Measurements from ENCODE around the gene GRK4. TPM values are rescaled to one million over a fixed set of nuclear protein-coding genes. Genes with fewer than 3 reads are reported as not detected.

Gene GRK4
- total and polyA plus RNA-seq, 2 of the 4 experiments (the other 2 are of a cell fraction), result 1.6 to 2.2 TPM

GRCh38 chr4:2968381-2968780 is 5.0 kb downstream of the GRK4 start:
- intact Hi-C loops (cut with micrococcal nuclease), result no loop called here
- CTCF ChIA-PET, result no interaction called here

More at GRCh38 chr4:2968381-2968780, 5.0 kb downstream of the GRK4 start:
- Histone ChIP-seq H3K79me1 (ENCODE audit: low read depth in 1 of 2, low read length in 2 of 2) (peaks cover 7 to 13% of the 10 kb centered on the region in 2 experiments; a peak in 3 of 4 replicates), H3K23ac (ENCODE audit: low read depth, low read length) (no peak overlapping the region), H3K4ac (ENCODE audit: low read depth, low read length) (no peak overlapping the region), H4K20me1 (ENCODE audit: insufficient read depth, low read length) (no peaks in the 10 kb centered on the region), H3K14ac (replicated peaks; ENCODE audit: low read depth, low read length) (no peak overlapping the region), H3K9me3 (ENCODE audit: control insufficient read depth, insufficient read depth, low read length) (no peaks in the 10 kb centered on the region), H2BK5ac (ENCODE audit: low read depth, low read length, poor library complexity, severe bottlenecking) (no peak overlapping the region), H3K18ac (ENCODE audit: low read depth, low read length) (no peak overlapping the region), H2BK15ac (ENCODE audit: low read depth, low read length) (no peak overlapping the region), H3K4me1 (ENCODE audit: control insufficient read depth, insufficient read depth, low read length) (no peaks in the 10 kb centered on the region), H3K56ac (ENCODE audit: extremely low read depth, insufficient read depth, low read length) (no peak overlapping the region), H3K9me1 (ENCODE audit: insufficient read depth, low read length) (no peaks in the 10 kb centered on the region), H3K27me3 (ENCODE audit: control insufficient read depth, insufficient read depth, low read length) (no peaks in the 10 kb centered on the region), H4K8ac (ENCODE audit: low read depth in 2 of 2, low read length in 2 of 2) (no peak overlapping the region), H3K36me3 (ENCODE audit: control insufficient read depth, insufficient read depth, low read length) (no peaks in the 10 kb centered on the region), H4K91ac (ENCODE audit: insufficient read depth, low read depth, low read length) (no peak overlapping the region), H3K27ac (ENCODE audit: insufficient read depth, low read length) (no peak overlapping the region), H2AK5ac (ENCODE audit: low read depth, low read length) (no peak overlapping the region), H2BK120ac (ENCODE audit: low read depth, low read length) (no peak overlapping the region), H2AFZ (replicated peaks; ENCODE audit: low read length, poor library complexity) (no peak overlapping the region), H2BK20ac (ENCODE audit: low read depth, low read length) (no peak overlapping the region), H2AK9ac (replicated peaks; ENCODE audit: low read depth, low read length, poor library complexity) (no peak overlapping the region), H3K4me2 (ENCODE audit: low read depth, low read length) (no peak overlapping the region), H3K9ac (ENCODE audit: low read depth, low read length) (no peak overlapping the region), H4K5ac (ENCODE audit: low read depth, low read length) (no peak overlapping the region), H3K4me3 (ENCODE audit: insufficient read depth, low read depth, low read length) (no peak overlapping the region)
- DNase-seq (no peak), ATAC-seq (ENCODE audit: low read depth) (no peak)
- no TSS peak for BruUV-seq (replicated peaks)
- in situ Hi-C loops (cut with MboI; ENCODE audit: low sequenced_read_pairs) (no loop called here), dilution Hi-C loops (cut with HindIII; ENCODE audit: low sequenced_read_pairs, unreplicated experiment) (no loop called here)
- WGBS, 2 experiments (ENCODE audit: extremely low coverage in 2 of 2, insufficient read length in 1 of 2), result 48% methylated on average over 3 of the region's 3 CpGs; no CpG with 5 or more reads in 1 of the 2 experiments
- TF ChIP-seq SMC3 (IDR thresholded peaks at IDR 0.05; ENCODE audit: low read depth, low read length) (no peak), BHLHE40 (IDR thresholded peaks at IDR 0.05; ENCODE audit: low read depth, low read length) (no peak), NFE2L2 (IDR thresholded peaks at IDR 0.05; ENCODE audit: low read depth, low read length) (no peak), POLR2A (IDR thresholded peaks at IDR 0.05; ENCODE audit: low read depth, low read length) (no peak), MXI1 (IDR thresholded peaks at IDR 0.05; ENCODE audit: borderline replicate concordance, low read depth, low read length) (no peak), CEBPB (IDR thresholded peaks at IDR 0.05; ENCODE audit: low read depth, low read length) (no peak), MAFK (IDR thresholded peaks at IDR 0.05; ENCODE audit: low read depth, low read length) (no peak), ELK1 (IDR thresholded peaks at IDR 0.05; ENCODE audit: borderline replicate concordance, low read depth, low read length) (no peak)
- POLR2A ChIA-PET (ENCODE audit: unreplicated experiment), result no interaction called here
